Tibial artery (tissue), 4 donors: ENCODE measurements around the gene MEAK7.

Experiments used
- DNase-seq, 2 donors: peaks; one replicate each; pipeline ENCODE4 v3.0.0-alpha.2; 2019
- H3K27ac ChIP-seq, 2 donors: fragments of 200-600 bp; sonication (generic) in 1 of 2; 1 replicate in 1 of 2; 2 replicates in 1 of 2; pipeline ENCODE4 v1.5.1; 2018 to 2019; ENCODE audit warnings: mild to moderate bottlenecking in 1 of 2
- H3K27me3 ChIP-seq, 2 donors: fragments of 200-600 bp; sonication (generic) in 1 of 2; one replicate each; pipeline versions ENCODE4 v1.5.1 to v1.6.0; 2016 to 2019
- H3K36me3 ChIP-seq, 3 donors: fragments of 200-600 bp; sonication (generic) in 2 of 3; one replicate each; pipeline ENCODE4 v1.5.1; 2016 to 2019; ENCODE audit warnings: mild to moderate bottlenecking in 2 of 3
- H3K4me1 ChIP-seq, 4 donors: fragments of 200-600 bp; sonication (generic) in 2 of 4; 1 replicate in 3 of 4; 2 replicates in 1 of 4; pipeline ENCODE4 v1.5.1; 2016 to 2019
- H3K4me3 ChIP-seq, 2 donors: fragments of 200-600 bp; sonication (generic) in 1 of 2; 1 replicate in 1 of 2; 2 replicates in 1 of 2; pipeline ENCODE4 v1.5.1; 2018 to 2019; ENCODE audit warnings: mild to moderate bottlenecking in 2 of 2
- H3K9me3 ChIP-seq, 3 donors: fragments of 200-600 bp; sonication (generic) in 1 of 3; one replicate each; pipeline ENCODE4 v1.5.1; 2016 to 2019
- CTCF ChIP-seq, 2 experiments: fragments of 200-600 bp in 1 of 2; fragments of 450-650 bp in 1 of 2; IDR thresholded peaks; one replicate each; pipeline ENCODE4 v1.5.1; 2017 to 2019; ENCODE audit warnings: antibody characterized with exemption in 2 of 2, mild to moderate bottlenecking in 1 of 2, moderate library complexity in 1 of 2
- intact Hi-C: fragments of 100-400 bp; cut with DNase I; formaldehyde crosslinking; loops from one replicate; pipeline ENCODE4 v1.15.0; 2023; ENCODE audit warnings: low total_unique reads

The MEAK7 gene

GRCh38 chr16:84543253-84543652, 38.8 kb upstream of the MEAK7 start:
- no peak overlapping the region for H3K4me3 ChIP-seq
- DNase-seq = no peak

GRCh38 chr16:84541999-84542817, 37.7 kb upstream of the MEAK7 start:
- DNase-seq = no peak
- no peak for TF ChIP-seq CTCF (IDR thresholded peaks at IDR 0.05)
- intact Hi-C loops = no loop called here

More at GRCh38 chr16:84543253-84543652, 38.8 kb upstream of the MEAK7 start:
- Histone ChIP-seq H3K4me1 (peaks cover 0 to 16% (median 10%) of the 10 kb centered on the region in 4 donors), H3K27ac (no peak overlapping the region), H3K9me3 (no peaks in the 10 kb centered on the region), H3K27me3 (no peaks in the 10 kb centered on the region), H3K36me3 (no peaks in the 10 kb centered on the region)
- intact Hi-C loops = no loop called here
- no peak for TF ChIP-seq CTCF (IDR thresholded peaks at IDR 0.05)

GRCh38 chr16:84540194-84540593, 35.7 kb upstream of the MEAK7 start:
- intact Hi-C loops = no loop called here
- no peak for DNase-seq
- no peak overlapping the region for H3K4me3 ChIP-seq
- no peak overlapping the region for H3K27ac ChIP-seq
- no peaks in the 10 kb centered on the region for H3K9me3 ChIP-seq
- no peaks in the 10 kb centered on the region for H3K27me3 ChIP-seq
- no peak for TF ChIP-seq CTCF (IDR thresholded peaks at IDR 0.05)
- H3K36me3 ChIP-seq = no peaks in the 10 kb centered on the region
- H3K4me1 ChIP-seq = peaks cover 0 to 16% (median 10%) of the 10 kb centered on the region in 4 donors

More at GRCh38 chr16:84541999-84542817, 37.7 kb upstream of the MEAK7 start:
- Histone ChIP-seq H3K9me3 (no peaks in the 10 kb centered on the region), H3K4me3 (no peak overlapping the region), H3K27me3 (no peaks in the 10 kb centered on the region), H3K4me1 (peaks cover 0 to 16% (median 10%) of the 10 kb centered on the region in 4 donors), H3K36me3 (no peaks in the 10 kb centered on the region), H3K27ac (no peak overlapping the region)

- no peaks in the 10 kb centered on the region for H3K9me3 ChIP-seq
- no peak overlapping the region for H3K4me3 ChIP-seq
- no peak for TF ChIP-seq CTCF (IDR thresholded peaks at IDR 0.05)
- peaks cover 0 to 16% (median 10%) of the 10 kb centered on the region in 4 donors for H3K4me1 ChIP-seq
- intact Hi-C loops = no loop called here
- no peak overlapping the region for H3K27ac ChIP-seq
- no peaks in the 10 kb centered on the region for H3K36me3 ChIP-seq
- H3K27me3 ChIP-seq = no peaks in the 10 kb centered on the region
- DNase-seq = no peak
These were observed 33.9 kb upstream of the MEAK7 start for GRCh38 chr16:84538222-84538840.

- DNase-seq = no peak
- intact Hi-C loops = no loop called here
These were observed 33.2 kb upstream of the MEAK7 start for GRCh38 chr16:84537491-84538151.

More at GRCh38 chr16:84537491-84538151, 33.2 kb upstream of the MEAK7 start:
- Histone ChIP-seq H3K4me1 (peaks cover 0 to 22% (median 15%) of the 10 kb centered on the region in 4 donors), H3K27ac (no peak overlapping the region), H3K4me3 (no peak overlapping the region), H3K36me3 (no peaks in the 10 kb centered on the region), H3K27me3 (no peaks in the 10 kb centered on the region), H3K9me3 (no peaks in the 10 kb centered on the region)
- no peak for TF ChIP-seq CTCF (IDR thresholded peaks at IDR 0.05)
